MCF 10A (cell line): ENCODE results near the gene TMEM156. TPM values are rescaled to one million over a fixed set of nuclear protein-coding genes. Genes with fewer than 3 reads are reported as not detected.

Experiments used
- BruUV-seq: library from RNA; stranded (reverse); fragments of 400-500 nt; replicated peaks from 2 replicates; lab custom pipeline; 2021; lab: Mats Ljungman, UMichigan
- CTCF ChIA-PET: fragments of 300-600 bp; sonication (Branson Sonifier 250); formaldehyde crosslinking; extraction: SDS; loops from one replicate; lab custom pipeline; 2021; ENCODE audit warnings: antibody characterized with exemption, inconsistent platforms; lab: Yijun Ruan, JAX
- POLR2A ChIA-PET: fragments of 300-600, 350-650 bp; sonication (Branson Sonifier 250); formaldehyde crosslinking; extraction: SDS; loops from one replicate; lab custom pipeline; 2020; ENCODE audit warnings: antibody characterized with exemption, inconsistent platforms; lab: Yijun Ruan, JAX
- DNase-seq: peaks from one replicate; pipeline ENCODE4 v3.0.0-alpha.2; 2018; ENCODE audit not compliant: unreplicated experiment
- H3K27ac Mint-ChIP-seq: one replicate; pipeline ENCODE4 v1.8.0; 2022; ENCODE audit warnings: mild to moderate bottlenecking, low read depth, mixed read lengths; ENCODE audit not compliant: unreplicated experiment
- H3K27me3 Mint-ChIP-seq: one replicate; pipeline ENCODE4 v1.8.0; 2022; ENCODE audit warnings: mixed read lengths; ENCODE audit not compliant: insufficient read depth, unreplicated experiment
- H3K36me3 Mint-ChIP-seq: one replicate; pipeline ENCODE4 v1.8.0; 2022; ENCODE audit warnings: mild to moderate bottlenecking, moderate library complexity, mixed read lengths; ENCODE audit not compliant: insufficient read depth, unreplicated experiment
- H3K4me1 Mint-ChIP-seq: one replicate; pipeline ENCODE4 v1.8.0; 2022; ENCODE audit warnings: mixed read lengths; ENCODE audit not compliant: insufficient read depth, unreplicated experiment
- H3K4me3 Mint-ChIP-seq: one replicate; pipeline ENCODE4 v1.8.0; 2022; ENCODE audit warnings: mild to moderate bottlenecking, moderate library complexity, mixed read lengths; ENCODE audit not compliant: unreplicated experiment
- H3K9me3 Mint-ChIP-seq: one replicate; pipeline ENCODE4 v1.8.0; 2022; ENCODE audit warnings: mixed read lengths; ENCODE audit not compliant: unreplicated experiment
- intact Hi-C: fragments of 100-400 bp; cut with micrococcal nuclease; formaldehyde crosslinking; loops from 2 replicates; pipeline ENCODE4 v1.14.1; 2022
- total RNA-seq: library from RNA; stranded (reverse); gene quantifications from 2 replicates; pipeline ENCODE4 v1.2.3, GENCODE V29; 2022
- TF ChIP-seq, protein P1 (sequence below): fragments of 200-600 bp; IDR thresholded peaks from one replicate; pipeline ENCODE4 v1.8.0; 2022; ENCODE audit warnings: antibody characterized with exemption, mild to moderate bottlenecking; ENCODE audit not compliant: unreplicated experiment

The TMEM156 gene
- total RNA-seq, 1 experiment from 2014 or later: 5.3 TPM

DNA sequence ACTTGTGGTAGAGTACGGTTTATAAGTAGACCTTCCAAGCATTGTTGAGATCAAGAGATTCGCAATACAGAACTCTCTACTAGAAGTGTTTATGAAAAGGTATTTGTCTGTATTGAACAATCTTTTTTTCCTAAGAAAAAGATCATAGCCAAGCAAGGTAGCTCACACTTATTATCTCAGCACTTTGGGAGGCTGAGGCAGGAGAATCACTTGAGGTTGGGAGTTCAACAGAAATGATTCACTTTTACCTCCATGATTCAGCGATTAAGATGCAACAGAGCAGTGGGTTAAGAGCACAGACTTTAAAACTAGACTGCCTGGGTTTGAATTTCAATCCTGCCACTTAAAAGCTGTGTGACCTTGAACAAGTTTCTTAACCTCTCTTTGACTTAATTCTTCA is 74.3 kb downstream of the TMEM156 start:
- H3K27ac Mint-ChIP-seq: no peak overlapping the region
- no peaks in the 10 kb centered on the region for H3K4me1 Mint-ChIP-seq
- intact Hi-C loops: no loop called here
- no peak overlapping the region for H3K4me3 Mint-ChIP-seq
- H3K27me3 Mint-ChIP-seq: no peaks in the 10 kb centered on the region
- H3K36me3 Mint-ChIP-seq: no peaks in the 10 kb centered on the region
- ChIA-PET POLR2A (interaction anchor here (0.6 to 1.9 kb wide), 2 partner anchors 9 to 45 kb away, joined by 3 to 7 read pairs; no protein-coding TSS in a partner anchor), CTCF (interaction anchor here (0.6 to 0.7 kb wide), 2 partner anchors 9 kb away, joined by 3 to 5 read pairs; no protein-coding TSS in a partner anchor)
- no TSS peak for BruUV-seq
- no peak for DNase-seq
- H3K9me3 Mint-ChIP-seq: peaks cover 13% of the 10 kb centered on the region
- TF ChIP-seq, protein P1, sequence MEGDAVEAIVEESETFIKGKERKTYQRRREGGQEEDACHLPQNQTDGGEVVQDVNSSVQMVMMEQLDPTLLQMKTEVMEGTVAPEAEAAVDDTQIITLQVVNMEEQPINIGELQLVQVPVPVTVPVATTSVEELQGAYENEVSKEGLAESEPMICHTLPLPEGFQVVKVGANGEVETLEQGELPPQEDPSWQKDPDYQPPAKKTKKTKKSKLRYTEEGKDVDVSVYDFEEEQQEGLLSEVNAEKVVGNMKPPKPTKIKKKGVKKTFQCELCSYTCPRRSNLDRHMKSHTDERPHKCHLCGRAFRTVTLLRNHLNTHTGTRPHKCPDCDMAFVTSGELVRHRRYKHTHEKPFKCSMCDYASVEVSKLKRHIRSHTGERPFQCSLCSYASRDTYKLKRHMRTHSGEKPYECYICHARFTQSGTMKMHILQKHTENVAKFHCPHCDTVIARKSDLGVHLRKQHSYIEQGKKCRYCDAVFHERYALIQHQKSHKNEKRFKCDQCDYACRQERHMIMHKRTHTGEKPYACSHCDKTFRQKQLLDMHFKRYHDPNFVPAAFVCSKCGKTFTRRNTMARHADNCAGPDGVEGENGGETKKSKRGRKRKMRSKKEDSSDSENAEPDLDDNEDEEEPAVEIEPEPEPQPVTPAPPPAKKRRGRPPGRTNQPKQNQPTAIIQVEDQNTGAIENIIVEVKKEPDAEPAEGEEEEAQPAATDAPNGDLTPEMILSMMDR: no peak

DNA sequence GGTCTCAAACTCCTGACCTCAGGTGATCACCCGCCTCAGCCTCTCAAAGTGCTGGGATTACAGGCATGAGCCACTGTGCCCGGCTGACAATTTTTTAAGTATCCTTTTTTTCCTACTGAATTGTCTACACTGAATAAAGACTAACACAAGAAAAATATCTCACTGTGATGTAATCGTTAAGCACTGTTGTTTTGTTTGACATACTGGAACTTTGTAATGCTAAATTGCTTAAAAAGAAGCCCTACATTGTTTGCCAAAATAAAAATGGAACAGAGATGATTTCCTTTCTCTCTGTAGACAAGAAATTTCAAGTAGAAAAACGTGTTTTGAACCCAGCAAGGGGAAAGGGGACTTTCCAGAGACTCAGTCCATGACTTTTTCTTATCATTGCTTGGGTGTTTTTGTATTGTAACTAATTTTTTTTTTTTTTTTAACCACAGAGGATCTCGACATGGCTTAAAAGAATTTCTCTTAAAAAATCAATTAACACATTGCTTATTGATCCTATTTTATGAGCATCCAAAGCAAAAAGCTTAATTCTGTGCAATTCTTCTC is 74.9 kb downstream of the TMEM156 start:
- Mint-ChIP-seq H3K4me1 (no peaks in the 10 kb centered on the region), H3K4me3 (no peak overlapping the region), H3K9me3 (peaks cover 12% of the 10 kb centered on the region), H3K27me3 (no peaks in the 10 kb centered on the region), H3K27ac (no peak overlapping the region), H3K36me3 (no peaks in the 10 kb centered on the region)
- intact Hi-C loops: no loop called here
- POLR2A ChIA-PET: interaction anchor here (1.9 kb wide), 1 partner anchor 8 kb away, joined by 7 read pairs; no protein-coding TSS in a partner anchor
- no peak for DNase-seq
- TF ChIP-seq, protein P1: no peak
- BruUV-seq: no TSS peak
- CTCF ChIA-PET: no interaction called here

GRCh38 chr4:38955957-38956356 is 76.3 kb downstream of the TMEM156 start:
- CTCF ChIA-PET: interaction anchor here (0.7 kb wide), 1 partner anchor 309 kb away, joined by 3 read pairs; no protein-coding TSS in a partner anchor
- intact Hi-C loops: no loop called here
- TF ChIP-seq, protein P1: no peak
- Mint-ChIP-seq H3K4me1 (no peaks in the 10 kb centered on the region), H3K27ac (no peak overlapping the region), H3K9me3 (no peaks in the 10 kb centered on the region), H3K36me3 (no peaks in the 10 kb centered on the region), H3K4me3 (no peak overlapping the region), H3K27me3 (no peaks in the 10 kb centered on the region)
- DNase-seq: no peak
- POLR2A ChIA-PET: interaction anchor here (0.7 kb wide), 2 partner anchors 30 to 126 kb away, joined by 3 read pairs; no protein-coding TSS in a partner anchor
- no TSS peak for BruUV-seq

DNA sequence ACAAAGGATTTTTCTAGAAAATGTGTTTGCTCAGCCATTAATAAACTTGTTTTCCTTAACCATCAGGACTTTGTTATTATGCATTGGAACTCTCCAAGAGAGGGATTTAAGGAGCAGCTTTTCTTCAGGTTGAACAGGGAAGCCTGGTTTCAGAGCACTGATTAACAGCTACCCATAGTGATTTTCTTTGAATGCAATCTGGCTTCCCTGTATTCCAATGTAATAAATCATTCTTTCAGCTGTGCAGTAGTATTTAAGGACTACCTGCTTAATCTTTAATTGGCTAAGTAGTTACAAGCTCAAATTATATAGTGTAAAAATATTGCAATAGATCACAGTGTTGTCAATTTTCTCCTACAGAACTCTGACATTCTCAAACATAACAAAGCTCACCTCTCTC is 77.5 kb downstream of the TMEM156 start:
- Mint-ChIP-seq H3K27ac (no peak overlapping the region), H3K4me1 (peaks cover 8% of the 10 kb centered on the region), H3K27me3 (no peaks in the 10 kb centered on the region), H3K9me3 (no peaks in the 10 kb centered on the region), H3K4me3 (no peak overlapping the region), H3K36me3 (no peaks in the 10 kb centered on the region)
- no TSS peak for BruUV-seq
- TF ChIP-seq, protein P1: no peak
- intact Hi-C loops: no loop called here
- ChIA-PET POLR2A (interaction anchor here (0.7 kb wide), 1 partner anchor 39 kb away, joined by 4 read pairs; no protein-coding TSS in a partner anchor), CTCF (interaction anchor here (0.7 kb wide), 1 partner anchor 98 kb away, joined by 3 read pairs; no protein-coding TSS in a partner anchor)
- no peak for DNase-seq
